T-cell (primary cell): ENCODE measurements around the gene PABPN1L. TPM values are rescaled to one million over a fixed set of nuclear protein-coding genes. Genes with fewer than 3 reads are reported as not detected.

Source experiments
- ATAC-seq, 4 experiments: fragments of 200-7000 bp in 3 of 4; fragments of 150-1000 bp in 1 of 4; cut with Tn5 transposase; replicated peaks in 1 of 4; 1 replicate in 3 of 4; 2 replicates in 1 of 4; pipeline ENCODE4 v1.10.0; 2021; ENCODE audit warnings: moderate library complexity in 3 of 4, mild to moderate bottlenecking in 2 of 4, moderate number of reproducible peaks in 1 of 4
- CTCF ChIA-PET, 2 donors: fragments of 300-600 bp; sonication (Branson Sonifier 250); formaldehyde crosslinking; loops; one replicate each; lab custom pipeline; 2022; ENCODE audit warnings: antibody characterized with exemption in 2 of 2; lab: Charles Lee
- POLR2A ChIA-PET, 2 donors: fragments of 300-600 bp; sonication (Branson Sonifier 250); formaldehyde crosslinking; loops; one replicate each; lab custom pipeline; 2022; ENCODE audit warnings: antibody characterized with exemption in 2 of 2; lab: Charles Lee
- DNase-seq, 35 experiments: peaks; one replicate each; pipeline versions ENCODE4 v3.0.0 to v3.0.0-alpha.2; 2013 to 2023
- H3K27ac ChIP-seq: one replicate; pipeline ENCODE4 v1.5.1; 2013; ENCODE audit warnings: low read length
- H3K27me3 ChIP-seq, 2 experiments: replicated peaks in 1 of 2; 1 replicate in 1 of 2; 2 replicates in 1 of 2; pipeline versions ENCODE4 v1.6.1 to v1.7.0; 2013; ENCODE audit warnings: low read length in 1 of 2, mixed read lengths in 1 of 2; ENCODE audit not compliant: control insufficient read depth in 2 of 2, insufficient read depth in 2 of 2; ENCODE audit errors: extremely low read depth in 1 of 2
- H3K36me3 ChIP-seq, 2 donors: 1 replicate in 1 of 2; 2 replicates in 1 of 2; pipeline versions ENCODE4 v1.6.1 to v1.7.0; 2013; ENCODE audit warnings: low read length in 1 of 2; ENCODE audit not compliant: control insufficient read depth in 2 of 2, insufficient read depth in 1 of 2; ENCODE audit errors: extremely low read depth in 1 of 2
- H3K4me1 ChIP-seq, 2 experiments: 1 replicate in 1 of 2; 2 replicates in 1 of 2; pipeline versions ENCODE4 v1.6.1 to v1.7.0; 2013; ENCODE audit warnings: low read length in 2 of 2, mixed read lengths in 1 of 2; ENCODE audit not compliant: insufficient read depth in 2 of 2, control insufficient read depth in 1 of 2; ENCODE audit errors: extremely low read depth in 1 of 2
- H3K4me3 ChIP-seq, 2 donors: 1 replicate in 1 of 2; 2 replicates in 1 of 2; pipeline versions ENCODE4 v1.5.1 to v1.7.0; 2013; ENCODE audit warnings: mild to moderate bottlenecking in 2 of 2, low read length in 1 of 2, moderate library complexity in 1 of 2; ENCODE audit not compliant: control insufficient read depth in 1 of 2; ENCODE audit errors: extremely low read depth in 1 of 2
- H3K9me3 ChIP-seq: 2 replicates; pipeline ENCODE4 v1.7.0; 2013
- H3K27ac Mint-ChIP-seq, 2 donors: one replicate each; pipeline ENCODE4 v1.8.0; 2020 to 2021; ENCODE audit warnings: mild to moderate bottlenecking in 2 of 2, mixed read lengths in 2 of 2
- H3K27me3 Mint-ChIP-seq, 2 donors: one replicate each; pipeline ENCODE4 v1.8.0; 2021 to 2022; ENCODE audit warnings: mixed read lengths in 2 of 2
- H3K36me3 Mint-ChIP-seq: one replicate; pipeline ENCODE4 v1.8.0; 2021; ENCODE audit warnings: mixed read lengths
- H3K4me1 Mint-ChIP-seq, 3 donors: one replicate each; pipeline ENCODE4 v1.8.0; 2020 to 2022; ENCODE audit warnings: mixed read lengths in 3 of 3, mild to moderate bottlenecking in 1 of 3
- H3K4me3 Mint-ChIP-seq, 3 donors: one replicate each; pipeline ENCODE4 v1.8.0; 2020 to 2022; ENCODE audit warnings: mild to moderate bottlenecking in 3 of 3, mixed read lengths in 3 of 3, moderate library complexity in 3 of 3
- H3K9me3 Mint-ChIP-seq, 3 donors: one replicate each; pipeline ENCODE4 v1.8.0; 2020 to 2022; ENCODE audit warnings: mixed read lengths in 3 of 3
- WGBS: methylation state at CpG from one replicate; pipeline ENCODE4 v1.1.5; 2013; ENCODE audit warnings: missing lambda C conversion rate; ENCODE audit not compliant: insufficient coverage; 5-methylcytosine and 5-hydroxymethylcytosine counted together
- total RNA-seq, 35 experiments: library from RNA in 6 of 35; stranded (reverse) in 6 of 35; fragments of 120-200 nt in 1 of 35; gene quantifications; one replicate each; pipeline versions ENCODE4 v1.2.1 to v1.2.4 and lab custom pipeline; 2013 to 2026

Gene PABPN1L
- total RNA-seq, 5 donors from 2014 or later (not counting 1 experiment from before 2014, with no cell fraction given), result not detected

GRCh38 chr16:88883946-88884345 lies 17.5 kb upstream of the PABPN1L start:
- no peak overlapping the region for H3K4me3 ChIP-seq

GRCh38 chr16:88883117-88883895 lies 16.8 kb upstream of the PABPN1L start:
- CTCF ChIA-PET, result no interaction called here
- no peaks in the 10 kb centered on the region for H3K27me3 Mint-ChIP-seq

More at GRCh38 chr16:88883946-88884345, 17.5 kb upstream of the PABPN1L start:
- Histone ChIP-seq H3K4me1 (peaks cover 0 to 10% of the 10 kb centered on the region in 2 experiments), H3K27ac (no peak overlapping the region), H3K9me3 (no peaks in the 10 kb centered on the region), H3K27me3 (peaks cover 0 to 16% of the 10 kb centered on the region in 2 experiments), H3K36me3 (no peaks in the 10 kb centered on the region)
- Mint-ChIP-seq H3K27me3 (no peaks in the 10 kb centered on the region), H3K36me3 (no peaks in the 10 kb centered on the region), H3K4me3 (no peak overlapping the region), H3K9me3 (no peaks in the 10 kb centered on the region), H3K4me1 (peaks cover 0 to 7% (median 2%) of the 10 kb centered on the region in 3 donors), H3K27ac (no peak overlapping the region)
- no peak for ATAC-seq
- ChIA-PET POLR2A (no interaction called here), CTCF (no interaction called here)
- 97% methylated on average over 10 of the region's 11 CpGs for WGBS
- no peak for DNase-seq

GRCh38 chr16:88882358-88883030 lies 16.0 kb upstream of the PABPN1L start:
- Histone ChIP-seq H3K27me3 (peaks cover 0 to 25% of the 10 kb centered on the region in 2 experiments), H3K4me1 (peaks cover 0 to 10% of the 10 kb centered on the region in 2 experiments), H3K9me3 (no peaks in the 10 kb centered on the region), H3K27ac (no peak overlapping the region), H3K4me3 (no peak overlapping the region), H3K36me3 (no peaks in the 10 kb centered on the region)
- Mint-ChIP-seq H3K4me1 (peaks cover 0 to 7% (median 2%) of the 10 kb centered on the region in 3 donors), H3K27ac (no peak overlapping the region), H3K4me3 (no peak overlapping the region), H3K9me3 (no peaks in the 10 kb centered on the region), H3K27me3 (peaks cover 0 to 3% of the 10 kb centered on the region in 2 donors), H3K36me3 (no peaks in the 10 kb centered on the region)
- DNase-seq (peak in 1 of 35 experiments; percentile 12), ATAC-seq (peak in 2 of 4 experiments; percentile 30 to 35)
- 90% methylated on average over 16 of the region's 26 CpGs for WGBS
- CTCF ChIA-PET, result no interaction called here
- POLR2A ChIA-PET, result no interaction called here

More at GRCh38 chr16:88883117-88883895, 16.8 kb upstream of the PABPN1L start:
- no peak overlapping the region for H3K4me3 ChIP-seq
- no peaks in the 10 kb centered on the region for H3K9me3 ChIP-seq
- no peak overlapping the region for H3K27ac Mint-ChIP-seq
- H3K4me3 Mint-ChIP-seq, result no peak overlapping the region
- peaks cover 0 to 18% of the 10 kb centered on the region in 2 experiments for H3K27me3 ChIP-seq
- no peak overlapping the region for H3K27ac ChIP-seq
- no peaks in the 10 kb centered on the region for H3K9me3 Mint-ChIP-seq
- H3K36me3 ChIP-seq, result no peaks in the 10 kb centered on the region
- ATAC-seq (no peak), DNase-seq (no peak)
- peaks cover 0 to 10% of the 10 kb centered on the region in 2 experiments for H3K4me1 ChIP-seq
- no peaks in the 10 kb centered on the region for H3K36me3 Mint-ChIP-seq
- peaks cover 0 to 7% (median 2%) of the 10 kb centered on the region in 3 donors for H3K4me1 Mint-ChIP-seq
- 96% methylated on average over 47 of the region's 49 CpGs for WGBS
- POLR2A ChIA-PET, result no interaction called here

- Histone ChIP-seq H3K27ac (no peak overlapping the region), H3K4me1 (peaks cover 0 to 10% of the 10 kb centered on the region in 2 experiments), H3K36me3 (no peaks in the 10 kb centered on the region), H3K27me3 (peaks cover 0 to 28% of the 10 kb centered on the region in 2 experiments), H3K9me3 (no peaks in the 10 kb centered on the region), H3K4me3 (no peak overlapping the region)
- no peak for DNase-seq
- H3K27me3 Mint-ChIP-seq, result peaks cover 0 to 3% of the 10 kb centered on the region in 2 donors
- H3K4me3 Mint-ChIP-seq, result no peak overlapping the region
- WGBS, result 96% methylated on average over 19 of the region's 27 CpGs
- ATAC-seq, result no peak
- peaks cover 0 to 7% (median 2%) of the 10 kb centered on the region in 3 donors for H3K4me1 Mint-ChIP-seq
- ChIA-PET CTCF (no interaction called here), POLR2A (no interaction called here)
- no peaks in the 10 kb centered on the region for H3K9me3 Mint-ChIP-seq
- no peaks in the 10 kb centered on the region for H3K36me3 Mint-ChIP-seq
- no peak overlapping the region for H3K27ac Mint-ChIP-seq
Measured at GRCh38 chr16:88881675-88882357, 15.4 kb upstream of the PABPN1L start.

- CTCF ChIA-PET, result no interaction called here
- Histone ChIP-seq H3K9me3 (no peaks in the 10 kb centered on the region), H3K4me1 (peaks cover 0 to 10% of the 10 kb centered on the region in 2 experiments), H3K27ac (no peak overlapping the region), H3K27me3 (peaks cover 0 to 28% of the 10 kb centered on the region in 2 experiments), H3K4me3 (no peak overlapping the region), H3K36me3 (no peaks in the 10 kb centered on the region)
- Mint-ChIP-seq H3K36me3 (no peaks in the 10 kb centered on the region), H3K27me3 (peaks cover 0 to 3% of the 10 kb centered on the region in 2 donors), H3K27ac (no peak overlapping the region), H3K9me3 (no peaks in the 10 kb centered on the region), H3K4me1 (peaks cover 0 to 7% (median 2%) of the 10 kb centered on the region in 3 donors), H3K4me3 (no peak overlapping the region)
- POLR2A ChIA-PET, result no interaction called here
- WGBS, result 96% methylated on average over 32 of the region's 46 CpGs
- no peak for ATAC-seq
- no peak for DNase-seq
Measured at GRCh38 chr16:88881007-88881615, 14.7 kb upstream of the PABPN1L start.
